Panc1 (cell line): ENCODE data around the gene PHF5A. TPM values are rescaled to one million over a fixed set of nuclear protein-coding genes. Genes with fewer than 3 reads are reported as not detected.
A peak's percentile ranks its signal among the peaks of the same experiment; 100 is the strongest.
"Not testable (repeated sequence)": the region's sequence is repeated elsewhere in the genome, so short reads cannot be mapped to it uniquely, and the experiment has no call there.

ENCODE experiments used
- ATAC-seq: fragments of 200-7000 bp; cut with Tn5 transposase; 2 replicates; pipeline ENCODE4 v1.9.1; 2020; ENCODE audit warnings: mild to moderate bottlenecking, moderate library complexity
- BruUV-seq: library from RNA; stranded (reverse); fragments of 400-500 nt; replicated peaks from 2 replicates; lab custom pipeline; 2021; lab: Mats Ljungman, UMichigan
- CTCF ChIA-PET: fragments of 300-600 bp; sonication (Branson Sonifier 250); formaldehyde crosslinking; loops from one replicate; lab custom pipeline; 2022; ENCODE audit warnings: antibody characterized with exemption; lab: Charles Lee
- POLR2A ChIA-PET: fragments of 300-600 bp; sonication (Branson Sonifier 250); formaldehyde crosslinking; loops from one replicate; lab custom pipeline; 2022; ENCODE audit warnings: antibody characterized with exemption; lab: Charles Lee
- DNase-seq: peaks from one replicate; pipeline ENCODE4 v3.0.0-alpha.2; 2010; ENCODE audit warnings: low read depth, low spot score
- H3K27ac ChIP-seq: 2 replicates; pipeline ENCODE4 v1.5.1; 2011; ENCODE audit warnings: mild to moderate bottlenecking, low read length, inconsistent platforms
- H3K27me3 ChIP-seq: fragments of 200-500 bp; sonication (Bioruptor generic); 2 replicates; pipeline ENCODE4 v1.6.0; 2014; ENCODE audit warnings: low read length, inconsistent platforms; ENCODE audit not compliant: control insufficient read depth, insufficient read depth
- H3K36me3 ChIP-seq: fragments of 200-500 bp; sonication (Bioruptor generic); 2 replicates; pipeline ENCODE4 v1.5.1; 2014; ENCODE audit warnings: inconsistent platforms, mild to moderate bottlenecking, low read length, moderate library complexity; ENCODE audit not compliant: control insufficient read depth, insufficient read depth
- H3K4me1 ChIP-seq: 2 replicates; pipeline ENCODE4 v1.5.1; 2011; ENCODE audit warnings: inconsistent platforms, mild to moderate bottlenecking, low read length, moderate library complexity; ENCODE audit not compliant: control insufficient read depth, insufficient read depth
- H3K4me3 ChIP-seq, 2 experiments: 2 replicates each; pipeline ENCODE4 v1.5.1; 2011 to 2012; ENCODE audit warnings: low read depth in 2 of 2, low read length in 2 of 2, mild to moderate bottlenecking in 2 of 2, inconsistent platforms in 1 of 2, moderate library complexity in 1 of 2
- H3K9me3 ChIP-seq: fragments of 200-500 bp; sonication (Bioruptor generic); 2 replicates; pipeline ENCODE4 v1.5.1; 2014; ENCODE audit warnings: low read depth, mild to moderate bottlenecking, inconsistent platforms, low read length, moderate library complexity; ENCODE audit not compliant: control insufficient read depth, insufficient read depth
- CTCF ChIP-seq: fragments of 450-650 bp; IDR thresholded peaks from 2 replicates; pipeline ENCODE4 v1.5.1; 2017; ENCODE audit warnings: mild to moderate bottlenecking
- POLR2AphosphoS5 ChIP-seq: IDR thresholded peaks from 2 replicates; pipeline ENCODE4 v1.6.1; 2012; ENCODE audit warnings: mild to moderate bottlenecking, low read depth, low read length, moderate library complexity
- SIN3A ChIP-seq: IDR thresholded peaks from 2 replicates; pipeline ENCODE4 v1.6.1; 2012; ENCODE audit warnings: low read depth, mild to moderate bottlenecking, low read length, moderate library complexity, borderline replicate concordance; ENCODE audit not compliant: insufficient read depth
- TCF7L2 ChIP-seq: IDR thresholded peaks from 2 replicates; pipeline ENCODE4 v1.6.1; 2011; ENCODE audit warnings: mild to moderate bottlenecking, low read depth, low read length, inconsistent platforms
- in situ Hi-C: cut with HindIII; loops from 2 replicates; pipeline ENCODE4 v1.10.0; 2016; ENCODE audit warnings: low sequenced_read_pairs, low pct_unique_long_range_greater_than_20kb
- intact Hi-C: fragments of 100-400 bp; cut with micrococcal nuclease; formaldehyde crosslinking; loops from one replicate; pipeline ENCODE4 v1.10.0; 2022; ENCODE audit not compliant: unreplicated experiment
- total RNA-seq: library from RNA; stranded (reverse); gene quantifications from one replicate; pipeline ENCODE4 v1.2.1, GENCODE V29; 2021; ENCODE audit not compliant: unreplicated experiment
- TF ChIP-seq, protein P1 (sequence below), 2 experiments: IDR thresholded peaks; 2 replicates each; pipeline ENCODE4 v1.6.1; 2011 to 2012; ENCODE audit warnings: low read depth in 2 of 2, control low read depth in 1 of 2, low read length in 1 of 2, mild to moderate bottlenecking in 1 of 2, moderate library complexity in 1 of 2; ENCODE audit not compliant: insufficient read depth in 1 of 2

The PHF5A gene
- total RNA-seq, 1 experiment from 2014 or later = 34.9 TPM

DNA sequence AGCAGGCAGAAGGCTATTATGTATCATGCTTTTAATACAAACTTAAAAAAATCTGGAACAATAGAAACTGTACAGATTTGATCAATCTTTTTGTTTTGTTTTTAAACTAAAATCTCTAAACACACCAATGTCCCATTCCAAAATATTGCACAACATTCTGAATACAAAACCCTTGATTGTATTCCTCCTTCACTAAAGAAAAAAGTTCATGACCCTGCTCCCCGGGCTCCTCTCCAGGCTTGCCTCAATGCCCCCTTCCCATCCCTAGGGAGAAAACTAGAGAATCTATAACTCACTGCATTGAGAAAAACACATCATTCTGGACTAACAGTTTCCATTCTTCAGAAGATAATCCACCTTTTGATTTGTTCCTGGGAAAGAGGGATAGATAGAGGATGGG, 35.0 kb downstream of the PHF5A start:
- BruUV-seq = TSS peak; percentile 62
- CTCF ChIA-PET, H3K36me3 ChIP-seq, in situ Hi-C loops, H3K27ac ChIP-seq, POLR2A ChIA-PET, H3K9me3 ChIP-seq, ATAC-seq, H3K4me1 ChIP-seq, intact Hi-C loops, DNase-seq, H3K27me3 ChIP-seq, H3K4me3 ChIP-seq: not testable (repeated sequence)

DNA sequence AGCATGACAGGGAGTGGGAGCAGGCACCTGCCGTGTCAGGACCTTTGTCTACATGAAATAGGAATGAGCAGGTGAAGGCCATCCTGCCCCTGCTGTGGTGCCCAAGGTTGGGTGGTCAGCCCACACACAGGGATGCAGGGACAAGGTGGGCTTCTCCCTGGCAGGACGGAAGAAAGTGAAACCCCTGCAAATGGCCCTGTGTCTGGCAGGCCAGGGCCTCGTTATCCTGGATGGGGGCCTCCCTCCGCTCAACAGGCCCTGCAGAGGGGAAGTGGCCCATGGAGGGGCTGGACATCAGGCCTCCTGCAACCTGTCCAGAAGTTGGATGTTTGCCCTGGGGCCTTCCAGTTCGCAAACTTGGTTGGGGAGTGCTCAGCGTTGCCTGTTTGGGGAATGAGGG, 36.8 kb downstream of the PHF5A start:
- in situ Hi-C loops = no loop called here
- Histone ChIP-seq H3K27me3 (no peaks in the 10 kb centered on the region), H3K9me3 (no peaks in the 10 kb centered on the region), H3K4me3 (no peak overlapping the region), H3K4me1 (no peaks in the 10 kb centered on the region), H3K36me3 (0 out of 2 replicates have a peak, but pooled peaks cover 2% of the 10 kb centered on the region), H3K27ac (no peak overlapping the region)
- DNase-seq (no peak), ATAC-seq (no peak; the same call in 1 of the 2 replicates)
- POLR2A ChIA-PET = interaction anchor here (0.6 kb wide), 1 partner anchor 104 kb away, joined by 7 read pairs; no protein-coding TSS in a partner anchor
- intact Hi-C loops = no loop called here
- CTCF ChIA-PET = no interaction called here
- no TSS peak for BruUV-seq
- TF ChIP-seq, protein P1, sequence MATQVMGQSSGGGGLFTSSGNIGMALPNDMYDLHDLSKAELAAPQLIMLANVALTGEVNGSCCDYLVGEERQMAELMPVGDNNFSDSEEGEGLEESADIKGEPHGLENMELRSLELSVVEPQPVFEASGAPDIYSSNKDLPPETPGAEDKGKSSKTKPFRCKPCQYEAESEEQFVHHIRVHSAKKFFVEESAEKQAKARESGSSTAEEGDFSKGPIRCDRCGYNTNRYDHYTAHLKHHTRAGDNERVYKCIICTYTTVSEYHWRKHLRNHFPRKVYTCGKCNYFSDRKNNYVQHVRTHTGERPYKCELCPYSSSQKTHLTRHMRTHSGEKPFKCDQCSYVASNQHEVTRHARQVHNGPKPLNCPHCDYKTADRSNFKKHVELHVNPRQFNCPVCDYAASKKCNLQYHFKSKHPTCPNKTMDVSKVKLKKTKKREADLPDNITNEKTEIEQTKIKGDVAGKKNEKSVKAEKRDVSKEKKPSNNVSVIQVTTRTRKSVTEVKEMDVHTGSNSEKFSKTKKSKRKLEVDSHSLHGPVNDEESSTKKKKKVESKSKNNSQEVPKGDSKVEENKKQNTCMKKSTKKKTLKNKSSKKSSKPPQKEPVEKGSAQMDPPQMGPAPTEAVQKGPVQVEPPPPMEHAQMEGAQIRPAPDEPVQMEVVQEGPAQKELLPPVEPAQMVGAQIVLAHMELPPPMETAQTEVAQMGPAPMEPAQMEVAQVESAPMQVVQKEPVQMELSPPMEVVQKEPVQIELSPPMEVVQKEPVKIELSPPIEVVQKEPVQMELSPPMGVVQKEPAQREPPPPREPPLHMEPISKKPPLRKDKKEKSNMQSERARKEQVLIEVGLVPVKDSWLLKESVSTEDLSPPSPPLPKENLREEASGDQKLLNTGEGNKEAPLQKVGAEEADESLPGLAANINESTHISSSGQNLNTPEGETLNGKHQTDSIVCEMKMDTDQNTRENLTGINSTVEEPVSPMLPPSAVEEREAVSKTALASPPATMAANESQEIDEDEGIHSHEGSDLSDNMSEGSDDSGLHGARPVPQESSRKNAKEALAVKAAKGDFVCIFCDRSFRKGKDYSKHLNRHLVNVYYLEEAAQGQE (IDR thresholded peaks at IDR 0.05; ENCODE audit: insufficient read depth in 1 of 2, low read depth in 2 of 2, low read length in 1 of 2) = no peak
- no peak for TF ChIP-seq TCF7L2
- TF ChIP-seq SIN3A = no peak
- TF ChIP-seq CTCF = no peak
- no peak; the same call in 1 of the 2 replicates for TF ChIP-seq POLR2AphosphoS5

GRCh38 chr22:41429951-41430332, 38.5 kb downstream of the PHF5A start:
- in situ Hi-C loops (no loop called here), intact Hi-C loops (no loop called here)
- ChIA-PET CTCF (no interaction called here), POLR2A (no interaction called here)
- no peaks in the 10 kb centered on the region for H3K27me3 ChIP-seq
- no peak overlapping the region for H3K4me3 ChIP-seq
- BruUV-seq = no TSS peak
- TF ChIP-seq, protein P1 (IDR thresholded peaks at IDR 0.05; ENCODE audit: insufficient read depth in 1 of 2, low read depth in 2 of 2, low read length in 1 of 2) = no peak
- TF ChIP-seq POLR2AphosphoS5 = no peak
- no peak for TF ChIP-seq CTCF
- TF ChIP-seq TCF7L2 = no peak
- TF ChIP-seq SIN3A = no peak
- H3K9me3 ChIP-seq = no peaks in the 10 kb centered on the region
- H3K27ac ChIP-seq = no peak overlapping the region
- DNase-seq = no peak
- no peaks in the 10 kb centered on the region for H3K4me1 ChIP-seq
- ATAC-seq = no peak
- no peaks in the 10 kb centered on the region for H3K36me3 ChIP-seq
